HEK293 (cell line): ENCODE data around the gene ADIPOR1.

Experiments
- CTCF ChIA-PET: fragments of 350-600 bp; formaldehyde crosslinking; extraction: SDS; loops from one replicate; lab custom pipeline; 2021; ENCODE audit warnings: antibody characterized with exemption; lab: Yijun Ruan, JAX
- POLR2A ChIA-PET: fragments of 300-600 bp; formaldehyde crosslinking; extraction: SDS; loops from one replicate; lab custom pipeline; 2020; ENCODE audit warnings: antibody characterized with exemption, inconsistent platforms; lab: Yijun Ruan, JAX
- H3K27ac ChIP-seq: fragments of 200-500 bp; sonication (Bioruptor generic); 2 replicates; pipeline ENCODE4 v1.5.1; 2014; ENCODE audit warnings: low read depth, low read length, control low read depth, inconsistent platforms; ENCODE audit errors: extremely low read depth
- H3K36me3 ChIP-seq, 2 experiments: fragments of 200-500 bp in 1 of 2; sonication (Bioruptor generic) in 1 of 2; 1 replicate in 1 of 2; 2 replicates in 1 of 2; pipeline ENCODE4 v1.5.1; 2014 to 2017; ENCODE audit warnings: inconsistent platforms in 2 of 2, low read length in 2 of 2; ENCODE audit not compliant: control insufficient read depth in 2 of 2, insufficient read depth in 1 of 2
- H3K4me1 ChIP-seq: fragments of 200-500 bp; sonication (Bioruptor generic); 2 replicates; pipeline ENCODE4 v1.5.1; 2014; ENCODE audit warnings: mild to moderate bottlenecking, low read length, inconsistent platforms; ENCODE audit not compliant: control insufficient read depth, insufficient read depth
- H3K4me3 ChIP-seq: 2 replicates; pipeline ENCODE4 v1.5.1; 2011; ENCODE audit warnings: low read depth, mild to moderate bottlenecking, control low read depth, low read length, moderate library complexity
- H3K9me3 ChIP-seq: fragments of 200-500 bp; sonication (Bioruptor generic); 2 replicates; pipeline ENCODE4 v1.5.1; 2014; ENCODE audit warnings: low read depth, low read length, inconsistent platforms; ENCODE audit not compliant: control insufficient read depth, insufficient read depth
- BCL11A ChIP-seq: fragments of 450-650 bp; formaldehyde crosslinking; IDR thresholded peaks from 2 replicates; pipeline ENCODE4 v1.5.1; 2016; ENCODE audit warnings: low read depth, missing biosample characterization, missing genetic modification characterization
- EGR2 ChIP-seq: fragments of 450-650 bp; formaldehyde crosslinking; IDR thresholded peaks from 2 replicates; pipeline ENCODE4 v1.5.1; 2016; ENCODE audit warnings: low read depth, missing biosample characterization, missing genetic modification characterization
- HOXA7 ChIP-seq: sonication (generic); formaldehyde crosslinking; IDR thresholded peaks from 2 replicates; pipeline ENCODE4 v1.8.1; 2022; ENCODE audit warnings: missing genetic modification reagents, borderline replicate concordance
- PRDM10 ChIP-seq: fragments of 450-650 bp; formaldehyde crosslinking; IDR thresholded peaks from 2 replicates; pipeline ENCODE4 v1.5.1; 2016; ENCODE audit warnings: missing biosample characterization, missing genetic modification characterization
- TRIM28 ChIP-seq: IDR thresholded peaks from 2 replicates; pipeline ENCODE4 v1.6.1; 2011; ENCODE audit warnings: low read length, control low read depth, borderline replicate concordance
- ZBTB1 ChIP-seq: fragments of 450-650 bp; formaldehyde crosslinking; IDR thresholded peaks from 2 replicates; pipeline ENCODE4 v1.5.1; 2016; ENCODE audit warnings: missing biosample characterization, missing genetic modification characterization
- ZFHX2 ChIP-seq: fragments of 450-650 bp; formaldehyde crosslinking; conservative IDR thresholded peaks from 2 replicates; pipeline ENCODE4 v1.5.1; 2016; ENCODE audit warnings: missing biosample characterization, missing genetic modification characterization
- ZFP3 ChIP-seq: fragments of 450-650 bp; formaldehyde crosslinking; IDR thresholded peaks from 2 replicates; pipeline ENCODE4 v1.5.1; 2016; ENCODE audit warnings: low read depth, missing biosample characterization, missing genetic modification characterization
- ZNF112 ChIP-seq: fragments of 450-650 bp; formaldehyde crosslinking; IDR thresholded peaks from 2 replicates; pipeline ENCODE4 v1.5.0; 2017; ENCODE audit warnings: missing biosample characterization, missing genetic modification characterization
- ZNF16 ChIP-seq: fragments of 450-650 bp; formaldehyde crosslinking; IDR thresholded peaks from 2 replicates; pipeline ENCODE4 v1.5.1; 2016; ENCODE audit warnings: low read depth, missing biosample characterization, missing genetic modification characterization
- ZNF175 ChIP-seq: fragments of 450-650 bp; formaldehyde crosslinking; IDR thresholded peaks from 2 replicates; pipeline ENCODE4 v1.5.1; 2016; ENCODE audit warnings: missing biosample characterization, missing genetic modification characterization
- ZNF239 ChIP-seq: fragments of 450-650 bp; formaldehyde crosslinking; IDR thresholded peaks from 2 replicates; pipeline ENCODE4 v1.5.1; 2016; ENCODE audit warnings: missing biosample characterization, missing genetic modification characterization
- ZNF335 ChIP-seq: fragments of 450-650 bp; formaldehyde crosslinking; conservative IDR thresholded peaks from 2 replicates; pipeline ENCODE4 v1.5.1; 2016; ENCODE audit warnings: missing biosample characterization, missing genetic modification characterization
- ZNF341 ChIP-seq: fragments of 450-650 bp; formaldehyde crosslinking; IDR thresholded peaks from 2 replicates; pipeline ENCODE4; 2016; ENCODE audit warnings: low read depth, missing biosample characterization, missing genetic modification characterization
- ZNF394 ChIP-seq: fragments of 450-650 bp; formaldehyde crosslinking; IDR thresholded peaks from 2 replicates; pipeline ENCODE4 v1.5.1; 2016; ENCODE audit warnings: missing biosample characterization, missing genetic modification characterization, mild to moderate bottlenecking, moderate library complexity, borderline replicate concordance
- ZNF654 ChIP-seq: fragments of 450-650 bp; formaldehyde crosslinking; IDR thresholded peaks from 2 replicates; pipeline ENCODE4 v1.5.1; 2016; ENCODE audit warnings: low read depth, missing biosample characterization, missing genetic modification characterization
- TF ChIP-seq, protein P1 (sequence below): fragments of 450-650 bp; formaldehyde crosslinking; IDR thresholded peaks from 2 replicates; pipeline ENCODE4 v1.5.1; 2016; ENCODE audit warnings: missing biosample characterization, missing genetic modification characterization
- TF ChIP-seq, protein P2 (sequence below): fragments of 450-650 bp; formaldehyde crosslinking; IDR thresholded peaks from 2 replicates; pipeline ENCODE4 v1.5.1; 2016; ENCODE audit warnings: missing biosample characterization, missing genetic modification characterization

ADIPOR1 gene

DNA sequence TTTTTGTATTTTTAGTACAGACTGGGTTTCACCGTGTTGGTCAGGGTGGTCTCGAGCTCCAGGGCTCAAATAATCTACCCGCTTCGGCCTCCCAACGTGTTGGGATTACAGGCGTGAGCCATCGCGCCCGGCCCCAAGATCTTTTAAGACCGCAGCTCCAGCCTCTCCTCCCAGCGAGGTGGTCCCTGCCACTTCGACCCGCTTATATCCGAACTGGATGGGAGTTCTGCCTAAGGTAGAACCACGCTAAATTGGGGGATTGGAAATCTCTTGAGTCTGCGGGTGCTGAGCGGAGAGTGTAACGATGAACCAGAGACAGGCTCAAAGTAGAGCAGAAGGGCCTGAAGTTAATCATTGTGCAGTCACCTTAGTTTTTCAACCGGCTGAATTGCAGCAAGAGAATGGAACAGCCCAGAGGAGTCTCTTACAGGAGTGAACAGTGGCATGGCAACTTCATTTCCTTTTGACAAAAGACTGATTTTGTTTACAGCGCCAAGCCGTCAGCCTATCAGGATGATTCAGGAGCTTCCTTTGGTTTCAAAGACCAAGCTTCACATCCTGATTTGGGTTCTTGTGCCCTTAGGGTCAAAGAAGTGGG, 9.7 kb upstream of the ADIPOR1 start:
- peak overlapping the region; percentile 49 for H3K4me3 ChIP-seq
- CTCF ChIA-PET = interaction anchor here (0.6 to 1.5 kb wide), 7 partner anchors 8 to 274 kb away, joined by 3 to 8 read pairs (median 3); partner anchors contain the start of gene TMEM183A
- 0 out of 2 replicates have a peak, but pooled peaks cover 2% of the 10 kb centered on the region for H3K4me1 ChIP-seq
- peaks cover 0 to 30% of the 10 kb centered on the region in 2 experiments; a peak in 1 of 3 replicates for H3K36me3 ChIP-seq
- H3K9me3 ChIP-seq = no peaks in the 10 kb centered on the region
- peak; percentile 60 for TF ChIP-seq ZNF341
- TF ChIP-seq ZNF335 (tag by site-specific recombination) = peak; percentile 53
- TF ChIP-seq ZBTB1 (tag by site-specific recombination) = no peak
- 0 out of 2 replicates have a peak, but pooled peaks have one; percentile 4 for TF ChIP-seq ZNF394 (tag by site-specific recombination)
- peak; percentile 91 for TF ChIP-seq PRDM10 (tag by site-specific recombination)
- TF ChIP-seq, all 188 proteins: peak for 4
- POLR2A ChIA-PET = interaction anchor here (0.8 to 1.4 kb wide), 3 partner anchors 8 to 79 kb away, joined by 3 to 4 read pairs (median 3); partner anchors contain the start of gene TMEM183A
- peak overlapping the region; percentile 45; the same call in 1 of the 2 replicates for H3K27ac ChIP-seq

GRCh38 chr1:202966006-202966898, 8.1 kb upstream of the ADIPOR1 start:
- Histone ChIP-seq H3K4me1 (0 out of 2 replicates have a peak, but pooled peaks cover 2% of the 10 kb centered on the region), H3K27ac (no peak overlapping the region; the same call in 1 of the 2 replicates), H3K9me3 (no peaks in the 10 kb centered on the region), H3K36me3 (peaks cover 0 to 45% of the 10 kb centered on the region in 2 experiments; a peak in 1 of 3 replicates), H3K4me3 (peak overlapping the region; percentile 70)
- TF ChIP-seq ZFHX2 (tag by site-specific recombination) (peak; percentile 43), ZFP3 (tag by site-specific recombination) (no peak), EGR2 (0 out of 2 replicates have a peak, but pooled peaks have one; percentile 14)
- TF ChIP-seq, protein P1, sequence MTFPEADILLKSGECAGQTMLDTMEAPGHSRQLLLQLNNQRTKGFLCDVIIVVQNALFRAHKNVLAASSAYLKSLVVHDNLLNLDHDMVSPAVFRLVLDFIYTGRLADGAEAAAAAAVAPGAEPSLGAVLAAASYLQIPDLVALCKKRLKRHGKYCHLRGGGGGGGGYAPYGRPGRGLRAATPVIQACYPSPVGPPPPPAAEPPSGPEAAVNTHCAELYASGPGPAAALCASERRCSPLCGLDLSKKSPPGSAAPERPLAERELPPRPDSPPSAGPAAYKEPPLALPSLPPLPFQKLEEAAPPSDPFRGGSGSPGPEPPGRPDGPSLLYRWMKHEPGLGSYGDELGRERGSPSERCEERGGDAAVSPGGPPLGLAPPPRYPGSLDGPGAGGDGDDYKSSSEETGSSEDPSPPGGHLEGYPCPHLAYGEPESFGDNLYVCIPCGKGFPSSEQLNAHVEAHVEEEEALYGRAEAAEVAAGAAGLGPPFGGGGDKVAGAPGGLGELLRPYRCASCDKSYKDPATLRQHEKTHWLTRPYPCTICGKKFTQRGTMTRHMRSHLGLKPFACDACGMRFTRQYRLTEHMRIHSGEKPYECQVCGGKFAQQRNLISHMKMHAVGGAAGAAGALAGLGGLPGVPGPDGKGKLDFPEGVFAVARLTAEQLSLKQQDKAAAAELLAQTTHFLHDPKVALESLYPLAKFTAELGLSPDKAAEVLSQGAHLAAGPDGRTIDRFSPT (tag by site-specific recombination) = peak; percentile 27; the same call in 1 of the 2 replicates
- ChIA-PET CTCF (interaction anchor here (0.6 to 1.0 kb wide), 3 partner anchors 31 to 63 kb away, joined by 3 to 4 read pairs (median 4); no protein-coding TSS in a partner anchor), POLR2A (no interaction called here)

- ChIA-PET POLR2A (no interaction called here), CTCF (interaction anchor here (0.6 to 1.0 kb wide), 2 partner anchors 33 to 64 kb away, joined by 4 read pairs; no protein-coding TSS in a partner anchor)
- Histone ChIP-seq H3K27ac (no peak overlapping the region), H3K4me1 (0 out of 2 replicates have a peak, but pooled peaks cover 2% of the 10 kb centered on the region), H3K4me3 (no peak overlapping the region), H3K36me3 (peaks cover 0 to 51% of the 10 kb centered on the region in 2 experiments; a peak in 1 of 3 replicates), H3K9me3 (no peaks in the 10 kb centered on the region)
- TF ChIP-seq TRIM28 = no peak
- no peak for TF ChIP-seq ZNF112
- TF ChIP-seq ZNF175 (tag by site-specific recombination) = no peak
- TF ChIP-seq HOXA7 (CRISPR knock-in tag) = no peak
- TF ChIP-seq BCL11A (tag by site-specific recombination) = no peak
- TF ChIP-seq, protein P2, sequence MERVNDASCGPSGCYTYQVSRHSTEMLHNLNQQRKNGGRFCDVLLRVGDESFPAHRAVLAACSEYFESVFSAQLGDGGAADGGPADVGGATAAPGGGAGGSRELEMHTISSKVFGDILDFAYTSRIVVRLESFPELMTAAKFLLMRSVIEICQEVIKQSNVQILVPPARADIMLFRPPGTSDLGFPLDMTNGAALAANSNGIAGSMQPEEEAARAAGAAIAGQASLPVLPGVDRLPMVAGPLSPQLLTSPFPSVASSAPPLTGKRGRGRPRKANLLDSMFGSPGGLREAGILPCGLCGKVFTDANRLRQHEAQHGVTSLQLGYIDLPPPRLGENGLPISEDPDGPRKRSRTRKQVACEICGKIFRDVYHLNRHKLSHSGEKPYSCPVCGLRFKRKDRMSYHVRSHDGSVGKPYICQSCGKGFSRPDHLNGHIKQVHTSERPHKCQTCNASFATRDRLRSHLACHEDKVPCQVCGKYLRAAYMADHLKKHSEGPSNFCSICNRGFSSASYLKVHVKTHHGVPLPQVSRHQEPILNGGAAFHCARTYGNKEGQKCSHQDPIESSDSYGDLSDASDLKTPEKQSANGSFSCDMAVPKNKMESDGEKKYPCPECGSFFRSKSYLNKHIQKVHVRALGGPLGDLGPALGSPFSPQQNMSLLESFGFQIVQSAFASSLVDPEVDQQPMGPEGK = no peak
- no peak for TF ChIP-seq ZNF16 (tag by site-specific recombination)
- TF ChIP-seq ZNF239 (tag by site-specific recombination) = no peak
- TF ChIP-seq ZNF654 = no peak
These were observed 7.3 kb upstream of the ADIPOR1 start for GRCh38 chr1:202965422-202965821.
